DOHH2 (cell line): ENCODE data around the gene AP3D1.

ENCODE experiments used
- EZH2phosphoT487 ChIP-seq: fragments of 200-600 bp; sonication (generic); IDR thresholded peaks from 2 replicates; pipeline ENCODE4 v1.6.1; 2017; ENCODE audit warnings: borderline replicate concordance, mild to moderate bottlenecking, antibody characterized with exemption, low read length, moderate library complexity, mixed read lengths
- TF ChIP-seq, protein P1 (sequence below): fragments of 200-600 bp; sonication (generic); IDR thresholded peaks from one replicate; pipeline ENCODE4 v1.5.1; 2014; ENCODE audit warnings: antibody characterized with exemption, mild to moderate bottlenecking, low read depth, low read length; ENCODE audit not compliant: poor library complexity, severe bottlenecking

DNA sequence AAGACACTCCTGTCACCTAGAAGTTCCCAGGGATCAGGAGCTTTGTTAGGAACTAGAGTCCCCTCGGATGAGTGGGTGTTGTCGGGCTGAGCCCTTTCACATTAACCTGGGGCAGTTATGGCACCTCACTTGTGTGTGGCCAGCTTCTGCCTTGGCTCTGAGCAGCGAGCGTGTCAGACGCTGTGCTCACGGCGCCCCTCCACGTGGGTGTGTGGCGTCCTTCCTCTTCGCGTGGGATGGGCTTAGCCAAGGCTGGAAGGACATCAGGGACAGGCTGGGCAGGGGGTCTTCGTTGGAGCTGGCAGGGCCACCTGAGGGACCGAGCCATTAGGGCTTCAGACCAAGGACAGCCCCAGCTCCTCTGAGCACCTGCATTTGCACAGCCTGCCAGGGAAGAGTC lies 35.8 kb upstream of the AP3D1 start:
- TF ChIP-seq, protein P1, sequence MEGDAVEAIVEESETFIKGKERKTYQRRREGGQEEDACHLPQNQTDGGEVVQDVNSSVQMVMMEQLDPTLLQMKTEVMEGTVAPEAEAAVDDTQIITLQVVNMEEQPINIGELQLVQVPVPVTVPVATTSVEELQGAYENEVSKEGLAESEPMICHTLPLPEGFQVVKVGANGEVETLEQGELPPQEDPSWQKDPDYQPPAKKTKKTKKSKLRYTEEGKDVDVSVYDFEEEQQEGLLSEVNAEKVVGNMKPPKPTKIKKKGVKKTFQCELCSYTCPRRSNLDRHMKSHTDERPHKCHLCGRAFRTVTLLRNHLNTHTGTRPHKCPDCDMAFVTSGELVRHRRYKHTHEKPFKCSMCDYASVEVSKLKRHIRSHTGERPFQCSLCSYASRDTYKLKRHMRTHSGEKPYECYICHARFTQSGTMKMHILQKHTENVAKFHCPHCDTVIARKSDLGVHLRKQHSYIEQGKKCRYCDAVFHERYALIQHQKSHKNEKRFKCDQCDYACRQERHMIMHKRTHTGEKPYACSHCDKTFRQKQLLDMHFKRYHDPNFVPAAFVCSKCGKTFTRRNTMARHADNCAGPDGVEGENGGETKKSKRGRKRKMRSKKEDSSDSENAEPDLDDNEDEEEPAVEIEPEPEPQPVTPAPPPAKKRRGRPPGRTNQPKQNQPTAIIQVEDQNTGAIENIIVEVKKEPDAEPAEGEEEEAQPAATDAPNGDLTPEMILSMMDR, result no peak
- TF ChIP-seq EZH2phosphoT487, result no peak
